ENCODE measurements around the gene AK8.
A peak's percentile ranks its signal among the peaks of the same experiment; 100 is the strongest.

The AK8 gene

DNA sequence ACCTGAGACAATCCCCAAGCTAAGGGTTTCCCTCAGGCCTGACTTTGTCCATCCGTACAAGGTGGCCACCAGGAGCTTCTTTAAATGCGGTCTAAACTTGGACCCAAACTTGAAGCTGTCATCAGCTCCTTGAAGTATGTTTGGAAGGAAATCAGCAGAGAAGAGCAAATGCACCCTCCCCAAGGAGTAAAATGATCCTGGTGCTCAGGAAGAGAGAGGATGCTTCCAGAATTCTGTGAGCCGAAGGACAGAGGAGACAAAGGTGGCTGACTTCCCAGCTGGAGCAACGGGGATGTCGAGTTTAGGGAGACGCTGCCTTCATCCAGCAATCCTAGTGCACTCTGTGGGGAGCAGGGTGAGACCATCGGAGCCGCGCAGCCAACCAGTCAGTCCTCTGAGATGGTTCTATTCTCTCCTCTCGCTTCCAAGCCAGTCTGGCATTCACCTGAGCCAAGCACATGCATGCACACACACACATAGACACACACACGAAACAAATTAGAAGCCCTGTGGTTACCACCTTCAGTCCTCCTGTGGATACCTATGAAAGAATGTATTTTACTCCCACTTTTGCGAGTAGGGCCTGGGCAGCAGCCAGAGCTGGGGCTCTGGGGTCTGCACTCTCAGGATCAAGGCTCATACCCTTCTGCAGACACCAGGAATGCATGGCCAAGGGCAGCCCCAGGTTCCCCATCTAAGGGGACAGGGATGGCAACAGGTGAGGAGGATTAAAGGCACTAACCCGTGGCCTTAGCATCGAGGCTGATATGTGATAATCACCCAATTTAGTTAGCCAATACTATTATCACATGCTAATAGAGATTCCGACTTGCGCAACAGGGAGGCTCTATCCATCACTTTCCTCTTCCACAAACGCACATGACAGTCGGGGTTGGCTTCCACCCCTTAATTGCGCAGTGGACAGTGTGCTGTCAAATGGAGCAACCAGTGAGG lies 132.1 kb downstream of the AK8 start:
- H3K4me3 ChIP-seq (ENCODE audit: low read length) = no peak overlapping the region
- no peak for TF ChIP-seq CTCF (conservative IDR thresholded peaks at IDR 0.05; ENCODE audit: low read depth, low read length)

GRCh38 chr9:132744881-132745755 lies 133.0 kb downstream of the AK8 start:
- H3K4me3 ChIP-seq (ENCODE audit: low read length) = peak overlapping the region; percentile 14
- DNase-seq (ENCODE audit: low read depth) = no peak
- TF ChIP-seq CTCF (conservative IDR thresholded peaks at IDR 0.05; ENCODE audit: low read depth, low read length) = no peak

More for the DNA sequence above, 132.1 kb downstream of the AK8 start:
- DNase-seq (ENCODE audit: low read depth) = no peak

- H3K4me3 ChIP-seq (ENCODE audit: low read length) = no peak overlapping the region
- DNase-seq (ENCODE audit: low read depth) = no peak
- TF ChIP-seq CTCF (conservative IDR thresholded peaks at IDR 0.05; ENCODE audit: low read depth, low read length) = no peak
Measured at GRCh38 chr9:132743931-132744479, 134.1 kb downstream of the AK8 start.

DNA sequence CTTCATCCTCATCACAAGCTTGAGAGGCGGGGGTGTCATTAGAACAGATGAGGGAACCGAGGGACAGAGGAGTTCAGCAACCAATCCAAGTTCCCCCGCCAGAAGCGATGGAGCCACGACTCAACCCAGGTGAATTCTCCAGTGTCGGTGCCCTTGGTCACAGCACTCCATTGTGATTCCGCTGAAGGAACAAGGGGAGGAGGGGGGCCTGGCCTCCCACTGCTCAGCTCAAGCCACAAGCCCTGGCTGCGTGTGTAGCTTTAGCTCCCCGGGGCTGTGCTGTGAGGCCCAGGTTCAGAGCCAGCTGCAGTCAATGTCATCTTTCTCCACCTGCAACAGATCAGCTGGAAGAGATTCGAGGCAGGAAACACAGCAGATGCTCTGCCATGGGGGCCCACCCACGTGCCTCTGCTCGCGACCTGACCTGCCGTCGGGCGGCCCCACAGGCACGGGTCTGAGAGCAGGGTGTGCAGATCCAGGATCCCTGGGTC lies 135.2 kb downstream of the AK8 start:
- no peak for TF ChIP-seq CTCF (conservative IDR thresholded peaks at IDR 0.05; ENCODE audit: low read depth, low read length)
- DNase-seq (ENCODE audit: low read depth) = no peak
- no peak overlapping the region for H3K4me3 ChIP-seq (ENCODE audit: low read length)

DNA sequence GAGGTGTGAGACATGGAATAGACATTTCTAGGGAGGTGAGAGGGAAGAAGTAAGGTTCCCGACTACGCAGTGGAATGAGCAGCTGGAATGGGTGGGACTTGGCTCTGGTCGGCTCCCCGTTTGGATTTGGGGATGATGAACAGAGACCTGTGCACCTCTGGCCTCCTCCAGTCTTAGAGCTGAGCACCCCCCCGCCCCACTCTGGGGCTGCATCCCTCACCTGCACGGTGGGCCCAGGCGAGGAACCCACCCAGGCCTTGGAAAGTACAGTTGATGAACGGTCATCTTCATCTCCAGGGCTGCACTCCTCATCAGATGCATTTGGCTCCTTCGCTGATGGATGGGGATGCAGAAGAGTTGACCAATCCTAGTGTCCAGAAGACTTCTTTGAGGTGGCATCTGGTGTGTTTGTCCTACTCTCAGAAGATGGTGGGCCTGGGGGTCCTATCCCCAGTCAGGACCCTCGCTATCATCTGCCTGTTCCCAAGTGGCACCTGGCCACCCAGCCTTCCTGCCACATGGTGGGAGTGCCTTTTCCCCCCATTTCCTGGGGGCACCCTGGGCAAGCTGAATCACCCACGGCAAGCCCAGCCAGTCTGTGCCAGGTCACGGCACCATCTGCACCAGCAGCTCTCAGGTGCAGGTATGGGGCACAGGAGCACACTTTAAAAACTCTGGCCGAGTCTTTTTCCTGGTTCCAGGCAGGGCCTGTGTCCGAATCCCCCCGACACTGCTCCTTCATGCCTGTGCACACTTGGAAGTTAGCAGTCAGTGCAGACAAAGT lies 137.4 kb downstream of the AK8 start:
- no peak for DNase-seq (ENCODE audit: low read depth)
- H3K4me3 ChIP-seq (ENCODE audit: low read length) = no peak overlapping the region
- TF ChIP-seq CTCF (conservative IDR thresholded peaks at IDR 0.05; ENCODE audit: low read depth, low read length) = no peak

DNA sequence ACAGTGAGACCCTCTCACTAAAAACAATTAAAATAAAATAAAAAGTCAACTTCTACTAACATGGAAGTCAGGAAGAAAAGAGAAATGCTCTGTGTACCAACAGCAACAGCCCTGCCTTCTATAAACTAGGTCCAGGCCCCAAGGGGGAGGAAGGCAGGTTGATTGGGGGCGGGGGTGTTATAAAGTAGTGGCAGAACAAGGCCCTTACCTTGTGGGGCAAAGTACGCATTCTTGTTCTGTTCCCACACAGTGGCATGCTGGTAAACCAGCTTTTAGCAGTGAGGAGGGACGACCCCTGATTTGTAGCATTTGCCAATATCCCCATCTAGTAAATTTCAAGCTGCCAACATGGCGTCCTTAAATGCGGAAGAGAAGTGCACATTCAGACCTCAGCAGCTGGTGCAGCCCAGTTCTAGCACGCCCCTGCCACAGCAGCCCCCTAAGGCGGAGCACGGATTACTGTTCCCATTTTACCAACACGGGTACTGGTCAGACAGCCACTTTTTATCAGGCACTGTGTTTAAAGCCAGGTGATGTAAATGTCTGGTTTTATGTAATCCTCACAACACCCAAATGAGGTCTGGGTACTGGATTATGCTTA lies 138.3 kb downstream of the AK8 start:
- no peak for DNase-seq (ENCODE audit: low read depth)
- H3K4me3 ChIP-seq (ENCODE audit: low read length) = no peak overlapping the region
- TF ChIP-seq CTCF (conservative IDR thresholded peaks at IDR 0.05; ENCODE audit: low read depth, low read length) = no peak

Data from retinal pigment epithelial cell (primary cell).